ENCODE data around the gene ZFR2.

ZFR2 gene

GRCh38 chr19:3813473-3814392 is 55.1 kb downstream of the ZFR2 start:
- DNase-seq (ENCODE audit: low spot score) = no peak

GRCh38 chr19:3810708-3811355 is 58.0 kb downstream of the ZFR2 start:
- DNase-seq (ENCODE audit: low spot score) = no peak

DNA sequence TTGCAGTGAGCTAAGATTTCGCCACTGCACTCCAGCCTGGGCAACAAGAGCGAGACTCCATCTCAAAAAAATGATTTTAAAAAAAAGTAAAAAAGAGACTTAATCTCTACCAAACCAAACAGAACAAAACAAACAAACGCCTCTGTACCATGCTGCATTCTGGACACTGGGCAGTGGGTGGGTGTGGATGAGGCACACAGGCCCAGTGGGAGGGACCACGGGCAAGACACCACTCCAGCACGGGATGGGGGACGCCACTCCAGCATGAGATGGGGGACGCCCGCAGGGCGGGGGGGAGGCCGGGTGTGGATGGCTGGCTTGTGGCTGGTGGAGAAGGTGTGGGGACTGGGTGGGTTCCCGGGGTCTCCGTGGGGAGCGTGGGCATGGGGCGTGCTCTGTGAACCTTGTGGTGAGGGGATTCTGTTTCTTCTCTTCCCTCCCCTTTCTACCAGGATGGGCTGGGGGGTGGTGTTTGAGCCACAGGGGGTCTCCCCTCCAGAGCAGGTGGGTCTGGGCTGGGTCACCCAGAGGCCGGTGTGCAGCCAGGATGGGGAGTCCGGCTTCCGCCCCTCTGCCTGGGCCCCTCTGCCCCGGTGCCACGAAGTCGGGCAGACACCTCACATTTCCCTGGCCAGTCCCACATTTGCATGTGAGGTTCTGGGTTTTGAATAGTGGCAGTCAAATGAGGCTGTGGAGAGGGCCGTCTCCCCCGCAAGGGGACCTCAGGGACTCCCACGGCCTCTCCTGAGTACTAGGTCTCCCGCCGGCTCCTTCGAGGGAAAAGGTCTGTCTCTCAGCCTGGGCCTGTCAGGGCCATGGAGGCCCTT is 58.7 kb downstream of the ZFR2 start:
- DNase-seq (ENCODE audit: low spot score) = no peak

- DNase-seq (ENCODE audit: low spot score) = no peak
Measured at GRCh38 chr19:3808420-3809143, 60.3 kb downstream of the ZFR2 start.

- no peak for DNase-seq (ENCODE audit: low spot score)
Measured at GRCh38 chr19:3807574-3808354, 61.1 kb downstream of the ZFR2 start.

GRCh38 chr19:3807131-3807480 is 61.7 kb downstream of the ZFR2 start:
- DNase-seq (ENCODE audit: low spot score) = no peak

DNA sequence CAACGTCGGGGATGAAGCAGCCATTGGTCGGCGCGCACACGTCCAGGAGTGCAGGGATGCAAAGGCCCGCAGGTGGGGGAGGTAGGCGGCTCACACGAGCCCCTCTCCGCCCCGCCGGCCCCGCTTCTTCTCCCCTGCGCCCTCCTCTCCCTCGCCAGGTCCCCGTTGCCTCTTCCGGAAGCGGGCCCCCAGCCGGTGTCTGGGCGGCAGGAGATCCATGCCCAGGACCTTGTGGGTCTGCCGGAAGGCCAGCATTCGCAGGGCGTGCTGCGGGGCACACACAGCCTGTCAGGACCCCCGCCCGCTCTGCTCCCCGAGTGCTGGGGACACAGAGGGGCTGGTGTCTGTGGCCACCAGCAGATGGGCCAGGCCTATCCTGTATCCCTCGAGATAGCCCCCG is 63.0 kb downstream of the ZFR2 start:
- DNase-seq (ENCODE audit: low spot score) = no peak

- DNase-seq (ENCODE audit: low spot score) = no peak
Measured at GRCh38 chr19:3804429-3804828, 64.4 kb downstream of the ZFR2 start.

- no peak for DNase-seq (ENCODE audit: low spot score)
Measured at GRCh38 chr19:3803986-3804385, 64.9 kb downstream of the ZFR2 start.

DNA sequence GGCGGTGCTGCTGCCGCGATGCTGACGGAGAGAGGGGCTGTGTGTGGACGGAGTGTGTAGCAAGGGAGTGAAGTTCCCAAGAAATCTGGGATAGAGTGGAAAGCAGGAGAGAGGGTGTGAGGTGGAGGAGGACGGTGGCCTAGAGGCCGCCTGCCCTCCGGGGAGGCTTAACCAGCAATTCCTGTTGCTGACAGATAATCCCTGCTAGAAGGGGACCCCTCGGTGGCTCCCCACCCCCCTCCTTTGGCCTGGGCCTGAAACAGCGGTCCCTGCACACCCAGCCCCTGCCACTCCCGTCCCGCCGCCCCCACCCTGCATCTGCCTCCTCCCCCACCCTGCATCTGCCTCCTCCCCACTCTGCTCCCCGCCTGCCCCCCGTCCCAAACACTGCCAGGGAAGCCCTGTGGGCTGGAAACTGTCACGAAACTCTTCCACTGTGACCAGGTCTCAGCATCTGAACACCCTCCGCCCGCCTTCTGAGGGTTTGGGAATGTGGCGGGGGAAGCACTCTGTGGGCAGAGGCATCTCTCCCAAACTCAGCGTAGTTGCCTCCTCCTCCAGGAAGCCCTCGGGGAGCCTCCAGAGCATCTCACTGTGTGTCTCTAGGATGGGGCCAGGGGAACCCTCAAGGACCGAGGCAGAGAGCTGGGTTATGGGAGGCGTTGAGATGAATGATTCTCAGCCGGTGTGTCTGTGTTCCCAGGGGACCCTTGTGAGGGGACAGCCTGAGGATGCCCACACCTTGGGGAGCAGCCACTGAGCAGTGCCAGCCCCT is 65.5 kb downstream of the ZFR2 start:
- no peak for DNase-seq (ENCODE audit: low spot score)

- DNase-seq (ENCODE audit: low spot score) = peak; percentile 68
Measured at GRCh38 chr19:3801412-3802096, 67.3 kb downstream of the ZFR2 start.

DNA sequence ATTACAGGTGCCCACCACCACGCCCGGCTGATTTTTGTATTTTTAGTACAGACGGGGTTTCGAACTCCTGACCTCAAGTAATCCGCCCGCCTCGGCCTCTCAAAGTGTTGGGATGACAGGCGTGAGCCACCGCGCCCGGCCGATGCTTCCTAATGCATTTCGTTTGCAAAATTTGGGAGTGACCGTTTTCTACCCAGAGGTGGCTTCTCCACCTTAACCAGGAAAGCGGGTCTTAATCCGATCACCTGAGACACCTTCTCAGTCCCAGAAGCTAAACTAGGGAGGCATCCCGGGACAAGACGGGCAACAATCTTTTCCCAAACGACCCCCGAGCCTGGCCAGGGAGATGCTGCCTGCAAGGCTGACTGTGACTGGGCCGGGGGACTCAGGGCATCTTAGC is 67.8 kb downstream of the ZFR2 start:
- no peak for DNase-seq (ENCODE audit: low spot score)

- no peak for DNase-seq (ENCODE audit: low spot score)
Measured at GRCh38 chr19:3798137-3798536, 70.7 kb downstream of the ZFR2 start.

- no peak for DNase-seq (ENCODE audit: low spot score)
Measured at GRCh38 chr19:3796358-3796757, 72.5 kb downstream of the ZFR2 start.

DNA sequence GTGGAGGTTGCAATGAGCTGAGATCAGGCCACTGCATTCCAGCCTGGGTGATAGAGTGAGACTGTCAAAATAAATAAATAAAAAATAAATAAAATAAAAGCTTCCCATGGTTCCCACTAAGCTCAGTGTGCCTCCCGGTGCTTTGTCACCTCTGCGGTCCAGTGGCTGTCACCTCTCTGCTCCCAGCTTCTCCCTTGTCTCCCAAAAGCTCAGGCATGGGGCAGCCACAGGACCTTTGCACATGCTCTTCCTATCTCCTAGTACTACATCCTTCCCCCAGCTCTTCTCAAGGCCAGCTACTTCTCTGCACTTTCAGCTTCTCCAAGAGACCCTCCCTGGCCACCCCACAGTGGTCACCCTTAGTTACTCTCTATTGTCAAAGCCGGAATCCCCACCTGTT is 75.0 kb downstream of the ZFR2 start:
- no peak for DNase-seq (ENCODE audit: low spot score)

GRCh38 chr19:3792114-3792513 is 76.7 kb downstream of the ZFR2 start:
- no peak for DNase-seq (ENCODE audit: low spot score)

DNA sequence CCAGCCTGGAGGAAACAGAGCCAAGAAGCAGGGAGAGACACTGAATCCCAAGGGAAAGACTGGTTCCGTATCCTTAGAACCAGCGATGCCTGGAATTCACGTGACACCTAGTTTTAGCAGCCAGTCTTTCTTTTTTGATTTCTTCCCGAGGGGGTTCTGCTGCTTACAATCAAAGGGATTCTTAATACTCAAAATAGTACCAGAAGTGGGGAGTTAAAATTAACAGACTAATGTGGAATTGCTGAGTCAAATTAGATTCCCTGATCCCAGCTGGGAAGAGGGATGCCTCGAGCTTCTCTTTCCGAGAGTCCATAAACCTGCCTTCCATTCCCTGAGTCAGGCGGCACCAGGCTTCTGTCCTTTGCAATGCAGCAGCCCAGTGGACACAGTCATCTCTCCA is 77.9 kb downstream of the ZFR2 start:
- no peak for DNase-seq (ENCODE audit: low spot score)

DNA sequence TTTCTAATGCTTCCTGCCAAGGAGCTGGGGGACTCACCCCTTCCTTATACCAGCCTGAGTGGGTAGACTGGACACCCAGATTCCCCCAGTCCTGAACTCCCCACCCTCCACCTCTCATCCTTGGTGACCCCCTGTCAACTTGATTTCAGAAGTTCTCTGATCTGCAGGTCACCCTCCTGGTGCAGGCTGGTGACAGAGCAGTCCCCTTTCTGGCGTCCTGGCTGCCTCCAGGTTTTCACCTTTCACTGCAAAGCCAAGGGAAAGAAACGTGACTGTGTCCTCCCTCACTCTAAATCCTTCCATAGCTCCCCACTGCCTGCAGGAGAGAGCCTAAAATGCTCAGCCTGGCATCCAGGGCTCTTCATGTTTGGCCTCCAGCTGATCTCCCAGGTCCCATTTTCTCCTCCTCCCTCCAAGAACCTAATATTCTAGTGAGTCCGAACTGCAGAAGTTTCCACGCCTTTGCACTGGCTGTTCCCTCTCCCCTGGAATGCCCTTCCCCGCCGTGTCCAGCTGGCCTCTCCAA is 78.6 kb downstream of the ZFR2 start:
- DNase-seq (ENCODE audit: low spot score) = no peak

DNA sequence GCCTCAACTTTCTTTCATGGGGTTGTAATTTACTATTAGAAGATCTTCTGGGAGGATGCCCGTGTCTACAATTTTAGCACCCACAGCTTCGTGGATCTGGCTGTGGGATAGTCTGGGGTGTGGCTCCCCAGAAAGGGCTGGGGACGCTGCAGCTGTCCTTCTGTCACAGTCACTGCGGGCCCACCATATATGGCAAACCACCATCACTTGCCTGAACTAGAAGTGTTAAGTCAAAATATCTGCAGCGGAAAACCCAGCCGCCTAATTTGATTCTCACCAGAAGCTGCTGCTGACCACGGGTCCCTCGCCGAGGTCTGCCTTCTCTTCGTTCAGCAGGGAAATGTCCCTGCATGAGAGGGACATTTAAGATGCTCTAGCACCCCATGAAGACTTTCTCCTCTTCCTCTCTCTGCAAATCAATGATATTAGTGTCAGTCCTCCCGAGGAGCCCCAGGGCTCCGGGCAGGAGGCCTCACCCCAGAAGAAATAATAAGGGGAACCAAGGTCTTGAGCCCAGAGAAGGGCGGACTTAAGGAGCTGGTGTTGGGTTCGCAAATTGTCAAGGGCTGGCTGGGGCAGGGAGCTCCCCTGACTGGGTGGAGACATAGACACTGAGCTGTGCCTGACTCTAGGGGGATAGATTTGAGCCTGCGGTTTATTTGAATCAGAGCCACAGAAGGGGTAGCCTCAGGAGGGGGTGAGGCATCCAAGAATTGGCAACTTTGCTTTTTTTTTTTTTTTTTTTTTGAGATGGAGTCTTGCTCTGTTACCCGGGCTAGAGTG is 79.7 kb downstream of the ZFR2 start:
- no peak for DNase-seq (ENCODE audit: low spot score)

Measured in ecto neural progenitor cell (in vitro differentiated cells).